ENCODE measurements around the gene PIK3R3. TPM values are rescaled to one million over a fixed set of nuclear protein-coding genes. Genes with fewer than 3 reads are reported as not detected.

PIK3R3 gene
- 2.1 and 4.7 TPM in 2 replicates for total RNA-seq

DNA sequence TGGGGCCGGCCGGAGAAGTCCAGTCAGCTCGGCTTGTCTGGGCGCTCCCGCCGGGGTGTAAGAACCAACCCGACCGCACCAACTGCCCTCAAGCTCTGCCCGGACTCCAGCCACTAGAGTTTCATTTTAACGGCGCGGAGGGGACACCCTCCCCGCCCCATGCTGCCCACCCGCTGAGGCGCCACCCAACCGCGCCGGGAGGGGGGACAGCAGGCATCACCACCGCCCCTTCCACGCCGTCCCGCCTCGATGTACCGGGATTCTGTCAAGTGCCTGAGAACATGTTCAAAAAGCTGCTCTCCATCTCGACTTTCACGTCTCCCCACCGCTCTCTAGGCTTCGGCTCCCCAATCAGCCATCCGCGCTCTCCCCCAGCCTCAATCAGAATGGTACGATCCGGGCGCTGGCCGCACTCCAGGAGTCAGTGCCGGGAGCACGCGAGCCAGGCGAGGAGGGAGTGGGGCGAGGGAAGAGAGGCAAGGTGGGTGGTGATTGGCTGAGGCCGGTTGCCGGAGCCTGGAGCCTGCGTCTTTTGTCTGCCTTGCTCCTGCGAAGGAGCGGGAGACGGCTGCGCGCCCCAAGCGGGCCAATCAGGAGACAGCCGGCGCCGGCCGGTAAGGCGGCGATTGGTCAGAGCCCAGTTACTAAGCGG, at the start of gene PIK3R3:
Gene PIK3R3 (minus strand): TSS at position 101 of the 652 bp plus-strand sequence. CDS start 677 bp downstream, outside the sequence.

DNA sequence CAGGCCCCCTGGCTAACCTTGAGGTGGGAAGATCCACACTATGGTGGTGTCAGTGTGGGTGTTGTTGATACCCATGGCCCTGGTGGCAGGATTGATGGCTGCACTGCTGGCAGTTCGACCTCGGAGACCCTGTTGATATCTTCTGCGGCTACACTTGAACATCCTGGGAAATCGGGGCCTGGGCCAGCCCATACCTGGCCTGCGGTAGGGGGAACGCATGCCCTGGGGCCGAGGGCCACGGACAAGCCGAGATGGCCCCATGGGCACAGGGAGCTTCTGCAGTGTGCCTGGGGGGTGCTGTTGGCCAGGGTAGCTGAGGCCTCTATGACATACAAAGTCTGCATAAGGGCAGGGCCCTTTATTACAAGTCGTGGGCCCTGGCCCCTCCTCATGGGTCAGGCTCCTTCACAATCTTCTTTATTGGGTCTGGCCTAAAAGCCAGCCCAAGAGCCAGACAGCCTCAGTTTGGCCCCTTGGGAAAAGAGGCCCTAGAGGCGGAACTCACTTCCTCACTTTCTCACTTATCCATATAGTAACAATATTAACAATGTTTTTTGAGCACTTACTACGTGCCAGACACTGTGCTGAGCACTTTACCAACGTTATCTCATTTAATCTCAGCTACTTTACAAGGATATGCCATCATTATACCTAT, 43.9 kb upstream of the PIK3R3 start, which contains the start of gene P3R3URF:
Gene P3R3URF (minus strand): TSS at position 278 of the 655 bp plus-strand sequence. CDS start 17 bp downstream, at position 261.

DNA sequence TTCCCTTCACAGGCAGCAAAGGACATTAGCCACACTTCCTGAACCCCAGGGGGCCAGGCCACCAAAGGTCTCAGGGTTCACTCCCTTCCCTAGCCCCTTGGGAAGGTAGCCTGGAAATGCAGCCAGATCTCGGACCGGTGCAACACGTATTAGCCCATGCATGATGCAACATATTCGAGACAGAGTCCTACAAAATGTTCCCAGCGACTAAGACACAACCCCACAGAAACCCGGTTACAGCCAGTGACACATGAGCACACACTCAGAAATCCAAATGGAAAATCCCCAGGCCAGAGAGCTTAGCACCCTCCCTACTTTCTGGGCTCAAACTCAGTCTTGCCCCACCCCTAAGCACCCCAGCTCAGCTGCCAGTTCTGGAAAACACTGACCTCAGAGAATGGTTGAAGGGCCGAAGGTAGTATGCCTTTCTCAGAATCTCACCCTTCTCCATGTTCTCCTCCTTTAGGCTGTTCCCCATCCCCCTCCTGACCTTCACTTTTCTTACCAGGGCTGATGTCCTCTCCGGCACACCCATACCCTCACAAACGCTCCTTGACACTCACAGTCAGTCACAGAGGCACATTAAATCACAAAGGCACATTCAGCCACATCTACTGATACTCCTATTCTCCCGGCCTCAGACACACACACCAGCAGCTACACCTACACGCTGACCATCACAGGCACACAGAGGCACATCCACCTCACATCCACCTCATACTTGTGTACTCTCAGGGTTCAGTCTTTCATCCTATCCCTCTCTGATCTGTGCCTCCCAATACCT, 42.2 kb upstream of the PIK3R3 start, which contains the start of gene TSPAN1:
Gene TSPAN1 (plus strand): TSS at position 640 of the 784 bp plus-strand sequence. CDS start 6,021 bp downstream, outside the sequence.

Other genes with a start within 250 kb of the PIK3R3 start
- not detected in 2 replicates for gene TSPAN1, start 42.5 kb upstream of the PIK3R3 start, total RNA-seq
- not detected in 2 replicates for gene P3R3URF, start 43.9 kb upstream of the PIK3R3 start, total RNA-seq
- gene POMGNT1, start 65.8 kb upstream of the PIK3R3 start, total RNA-seq, result 25.2 and 27.4 TPM in 2 replicates
- gene LURAP1, start 70.7 kb upstream of the PIK3R3 start, total RNA-seq, result 4.3 and 4.4 TPM in 2 replicates
- gene RAD54L, start 115.1 kb upstream of the PIK3R3 start, total RNA-seq, result 0.86 and 0.95 TPM in 2 replicates
- 49.2 and 67.5 TPM in 2 replicates for gene LRRC41, start 171.0 kb upstream of the PIK3R3 start, total RNA-seq
- gene UQCRH, start 171.1 kb upstream of the PIK3R3 start, total RNA-seq, result 951 and 1,064 TPM in 2 replicates
- gene NSUN4, start 208.2 kb upstream of the PIK3R3 start, total RNA-seq, result 9.8 and 11.4 TPM in 2 replicates